NCI-H446 treated with DMSO at 0.1 percent for 48 hours (cell line): ENCODE results near the gene DBX1.
"Not testable (repeated sequence)": the region's sequence is repeated elsewhere in the genome, so short reads cannot be mapped to it uniquely, and the experiment has no call there.

ENCODE experiments used
- DNase-seq: peaks from one replicate; lab custom pipeline; 2025; lab: John Stamatoyannopoulos, UW

The DBX1 gene, protein sequence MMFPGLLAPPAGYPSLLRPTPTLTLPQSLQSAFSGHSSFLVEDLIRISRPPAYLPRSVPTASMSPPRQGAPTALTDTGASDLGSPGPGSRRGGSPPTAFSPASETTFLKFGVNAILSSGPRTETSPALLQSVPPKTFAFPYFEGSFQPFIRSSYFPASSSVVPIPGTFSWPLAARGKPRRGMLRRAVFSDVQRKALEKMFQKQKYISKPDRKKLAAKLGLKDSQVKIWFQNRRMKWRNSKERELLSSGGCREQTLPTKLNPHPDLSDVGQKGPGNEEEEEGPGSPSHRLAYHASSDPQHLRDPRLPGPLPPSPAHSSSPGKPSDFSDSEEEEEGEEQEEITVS

DNA sequence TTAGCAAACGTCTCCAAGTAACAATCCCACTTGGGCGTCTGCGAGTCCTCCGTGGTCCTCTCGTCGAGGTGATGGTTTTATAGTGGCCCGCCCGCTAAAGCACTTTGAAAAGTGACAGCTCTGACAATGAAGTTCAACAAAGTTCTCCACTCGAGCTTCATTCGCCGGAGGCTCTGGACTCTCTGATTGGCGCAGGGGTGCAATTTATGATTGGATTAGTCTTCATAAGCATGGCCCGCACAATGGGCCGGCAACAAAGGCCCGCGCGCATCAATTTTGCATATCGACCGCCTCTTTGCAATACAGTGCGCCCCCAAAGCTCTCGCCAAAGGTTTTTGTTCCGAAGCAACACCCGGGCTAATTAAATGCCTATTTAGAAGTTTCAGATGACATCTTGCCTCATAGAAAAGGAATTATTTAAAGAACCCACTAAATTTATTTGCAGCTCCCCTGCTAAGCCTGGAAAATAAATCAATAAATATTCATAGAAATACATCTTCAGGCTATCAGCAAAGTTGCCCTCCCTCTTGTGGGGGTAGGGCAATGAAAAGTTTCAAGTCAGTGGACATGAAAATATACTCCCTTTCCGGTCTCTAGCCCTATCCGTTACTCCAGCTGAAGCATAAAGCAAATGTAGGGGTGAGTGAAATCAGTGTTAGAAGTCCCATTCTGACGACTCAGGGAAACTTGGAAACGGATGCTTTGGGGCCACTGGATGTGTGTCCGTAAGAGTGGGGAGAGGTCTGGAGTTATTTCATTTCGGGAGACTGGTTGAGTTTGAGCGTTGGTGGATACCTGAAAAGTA is at the start of gene DBX1:
TSS of gene DBX1 (minus strand) at position 51 of the 805 bp plus-strand sequence. CDS start 151 bp downstream, outside the sequence.
- no peak for DNase-seq

DNA sequence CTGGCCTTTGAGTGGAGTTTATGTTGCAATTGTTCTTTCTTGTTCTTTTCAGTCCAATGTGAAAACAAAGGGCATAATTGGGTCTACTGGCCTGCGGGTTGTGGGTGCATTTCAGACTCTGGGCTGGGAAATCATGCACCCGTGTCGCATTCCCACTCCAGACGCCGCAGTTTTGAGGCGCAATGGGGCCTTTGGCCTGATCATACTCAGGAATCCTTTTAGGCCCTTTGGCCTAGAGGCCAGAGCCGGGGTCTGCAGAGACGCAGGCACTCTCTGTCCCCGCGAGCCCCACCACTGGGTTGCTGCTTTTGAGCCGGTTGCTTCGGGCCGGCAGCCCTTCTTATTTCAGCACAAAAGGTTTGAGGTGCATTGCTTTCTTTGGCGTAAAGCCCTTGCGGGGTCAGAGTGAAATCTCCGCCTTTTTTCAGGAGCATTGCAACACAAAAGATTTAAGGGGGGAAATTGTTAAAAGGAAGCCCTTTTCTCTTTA is 48.4 kb upstream of the DBX1 start:
- DNase-seq = no peak

DNA sequence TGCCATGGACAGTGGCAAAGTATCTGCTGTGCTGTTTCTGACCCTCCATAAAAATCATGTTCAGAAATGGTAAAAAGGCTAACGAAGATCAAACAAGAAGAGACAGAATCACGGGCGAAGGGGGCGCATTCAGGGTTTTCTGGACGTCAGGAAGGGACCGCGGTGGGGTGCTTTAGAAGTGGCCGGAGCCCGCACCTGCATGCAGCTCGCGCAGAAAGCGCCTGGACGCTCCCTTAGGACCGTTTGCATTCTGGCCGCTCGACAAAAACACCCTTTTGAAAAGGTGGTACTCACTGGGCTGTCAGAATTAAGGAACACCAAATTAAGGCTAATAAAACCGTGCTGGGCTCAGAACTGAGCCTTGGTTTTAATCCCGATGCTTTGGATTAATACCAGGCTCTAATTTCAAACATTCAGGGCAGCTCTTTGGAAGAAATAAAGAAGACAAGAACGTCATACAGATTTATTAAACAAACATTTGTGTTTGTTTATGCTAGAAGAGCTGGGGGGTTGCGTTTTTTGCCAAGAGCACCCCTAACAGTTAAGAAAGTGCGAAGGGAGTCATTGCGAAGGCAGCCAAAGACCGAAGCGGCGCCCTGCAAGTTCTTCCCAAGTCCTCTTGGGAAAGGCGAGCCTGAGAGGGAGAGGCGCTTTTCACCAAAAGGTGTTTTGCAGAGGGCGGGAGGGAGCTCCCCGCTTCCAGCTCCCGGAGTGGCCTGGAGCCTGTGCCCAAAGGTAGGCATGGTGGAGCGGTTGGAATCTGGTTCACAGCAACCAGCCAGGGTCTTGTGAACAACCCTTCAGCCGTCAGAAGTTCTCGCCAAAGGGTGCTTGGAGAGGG is 47.7 kb upstream of the DBX1 start:
- no peak for DNase-seq

DNA sequence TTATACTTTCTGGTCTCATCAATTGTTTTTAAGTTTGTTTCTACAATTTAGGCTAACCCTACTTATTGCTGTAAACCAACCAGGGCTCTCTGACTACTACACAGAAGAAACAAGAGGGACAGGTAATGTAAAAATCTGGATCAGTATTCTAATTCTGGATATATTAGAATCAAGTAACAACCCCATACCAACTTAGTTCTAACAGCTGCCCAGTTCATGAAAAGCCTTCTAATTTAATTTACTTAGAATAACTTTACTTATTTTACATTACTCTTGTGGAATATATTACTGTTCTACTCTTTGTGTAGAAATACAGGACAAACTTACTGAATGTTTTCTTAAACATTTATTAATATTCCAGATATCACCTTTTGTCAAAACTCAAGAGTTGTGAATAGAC is 45.5 kb upstream of the DBX1 start:
- no peak for DNase-seq

DNA sequence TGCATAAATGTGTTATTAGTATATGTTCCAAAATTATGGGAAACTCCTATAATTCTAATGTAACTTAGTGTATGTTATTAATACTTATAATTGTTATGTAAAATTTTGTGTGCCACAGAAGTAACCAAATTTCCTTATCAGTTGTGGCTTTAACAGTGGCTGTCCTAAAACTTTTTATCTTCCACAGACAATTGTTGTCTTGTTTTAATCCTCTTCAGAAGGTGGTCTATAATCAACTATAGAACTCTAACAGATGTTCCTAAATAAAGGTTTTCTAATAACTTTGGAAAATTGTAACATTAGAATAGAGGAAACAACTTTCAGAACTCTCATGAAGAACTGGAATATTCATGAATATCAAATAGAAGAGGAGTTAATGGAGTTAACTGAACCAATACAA is 44.4 kb upstream of the DBX1 start:
- DNase-seq = no peak

DNA sequence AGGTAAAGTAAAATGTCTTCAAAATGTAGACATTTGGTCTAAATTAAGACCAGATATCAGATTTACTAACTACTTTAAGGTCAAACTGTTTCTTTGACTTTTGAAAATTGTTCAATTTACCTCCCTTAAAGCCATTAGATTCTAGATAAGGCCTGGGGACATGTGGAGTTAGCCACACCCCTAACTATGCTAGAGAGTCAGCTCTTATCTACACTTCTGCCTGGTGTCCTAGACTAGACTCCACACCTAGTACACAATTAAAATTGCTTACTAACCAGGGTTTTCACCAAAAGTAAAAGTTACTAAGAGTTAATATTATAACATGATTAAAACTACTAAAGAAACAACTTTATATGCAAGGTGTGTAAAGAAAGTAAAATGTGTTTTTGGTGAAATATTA is 43.6 kb upstream of the DBX1 start:
- DNase-seq = no peak

DNA sequence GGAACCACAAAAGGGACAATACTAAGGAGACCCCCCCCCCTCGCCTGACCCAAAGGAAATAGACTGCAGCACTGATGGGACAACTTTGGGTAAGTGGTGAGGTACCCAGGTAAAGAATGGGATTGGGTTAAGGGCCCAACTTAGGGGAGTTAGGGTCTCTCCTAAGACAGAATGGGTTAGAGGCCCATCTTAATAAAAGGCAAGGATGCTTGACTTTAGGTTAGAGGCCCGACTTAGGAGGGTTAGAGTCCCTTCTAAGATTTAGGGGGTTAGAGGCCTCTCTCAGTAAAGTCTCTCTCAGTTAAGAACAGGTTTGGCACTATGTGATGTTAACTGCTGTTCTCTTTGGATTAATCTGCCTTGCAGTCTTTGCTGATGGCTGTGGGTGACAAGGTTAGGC is 41.0 kb upstream of the DBX1 start:
- no peak for DNase-seq

DNA sequence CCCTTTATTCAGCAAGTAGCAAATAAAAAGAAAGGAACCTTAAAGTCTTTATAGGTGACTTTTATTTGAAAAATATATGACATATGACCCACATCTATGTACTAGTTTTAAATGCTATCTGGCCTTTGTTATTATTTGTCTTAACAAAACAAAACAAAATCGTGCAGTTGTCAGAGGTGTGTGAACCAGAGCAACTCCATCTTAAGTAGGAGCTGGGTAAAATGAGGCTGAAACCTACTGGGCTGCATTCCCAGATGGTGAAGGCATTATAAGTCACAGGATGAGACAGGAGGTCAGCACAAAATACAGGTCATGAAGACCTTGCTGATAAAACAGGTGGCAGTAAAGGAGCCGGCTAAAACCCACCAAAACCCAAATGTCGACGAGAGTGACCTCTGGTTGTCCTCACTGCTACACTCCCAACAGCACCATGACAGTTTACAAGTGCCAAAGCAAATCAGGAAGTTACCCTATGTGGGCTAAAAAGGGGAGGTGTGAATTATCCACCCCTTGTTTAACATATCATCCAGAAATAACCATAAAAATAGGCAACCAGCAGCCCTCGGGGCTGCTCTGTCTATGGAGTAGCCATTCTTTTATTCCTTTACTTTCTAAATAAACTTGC is 40.2 kb upstream of the DBX1 start:
- not testable (repeated sequence) for DNase-seq

DNA sequence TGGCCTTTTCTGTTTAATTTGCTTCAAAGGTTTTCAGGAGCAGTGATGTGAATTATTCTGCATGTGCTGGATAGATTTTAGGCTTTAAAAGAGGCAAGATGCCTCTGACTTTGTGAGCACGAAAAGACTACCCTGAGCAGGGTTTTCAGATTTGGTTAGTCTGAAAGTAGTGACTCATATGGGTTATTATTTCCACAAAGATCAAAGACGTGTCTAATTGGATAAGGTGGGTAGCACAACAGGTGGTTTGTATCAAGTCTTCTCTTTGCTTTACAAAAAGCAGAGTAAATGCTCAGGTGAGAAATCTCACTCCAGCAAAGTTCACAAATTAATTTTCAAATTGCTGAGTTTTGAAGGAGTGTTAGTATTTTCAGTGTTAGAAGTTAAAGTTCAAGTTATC is 37.6 kb upstream of the DBX1 start:
- DNase-seq = no peak

DNA sequence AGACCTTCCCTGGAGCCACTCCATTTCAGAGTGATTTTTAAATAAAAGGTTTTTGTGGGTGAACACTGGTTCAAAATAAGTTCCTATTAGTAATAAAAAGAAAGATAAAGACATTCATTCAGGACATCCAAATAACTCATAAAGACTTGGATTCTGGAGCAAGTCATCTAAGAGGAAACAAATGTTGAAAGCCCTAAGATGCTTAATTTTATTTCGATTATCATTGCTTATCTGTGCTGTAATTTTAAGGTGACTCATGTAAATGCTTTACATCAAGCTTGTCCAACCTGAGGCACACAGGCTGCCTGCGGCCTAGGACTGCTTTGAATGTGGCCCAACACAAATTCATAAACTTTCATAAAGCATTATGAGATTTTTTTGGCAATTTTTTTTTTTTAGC is 34.2 kb upstream of the DBX1 start:
- no peak for DNase-seq

DNA sequence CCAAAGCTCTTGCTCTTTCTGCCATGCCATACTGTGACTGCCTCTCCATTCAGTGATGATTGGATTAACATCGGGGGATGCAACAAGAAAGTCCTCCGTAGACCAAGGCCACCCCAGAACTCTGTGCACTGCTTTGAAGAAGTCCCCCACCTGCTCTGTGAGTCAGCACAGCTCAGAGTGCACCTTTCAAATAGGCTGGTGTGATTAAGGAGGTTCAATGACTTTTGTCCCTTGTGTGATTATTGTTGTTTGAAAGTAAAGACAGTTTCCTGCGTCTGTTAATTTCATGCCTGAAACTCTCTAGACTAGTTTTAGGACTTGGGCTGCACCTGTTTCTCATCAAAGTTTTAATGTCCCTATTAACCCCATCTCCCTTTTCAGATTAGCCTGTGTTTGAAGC is 33.0 kb upstream of the DBX1 start:
- DNase-seq = no peak

DNA sequence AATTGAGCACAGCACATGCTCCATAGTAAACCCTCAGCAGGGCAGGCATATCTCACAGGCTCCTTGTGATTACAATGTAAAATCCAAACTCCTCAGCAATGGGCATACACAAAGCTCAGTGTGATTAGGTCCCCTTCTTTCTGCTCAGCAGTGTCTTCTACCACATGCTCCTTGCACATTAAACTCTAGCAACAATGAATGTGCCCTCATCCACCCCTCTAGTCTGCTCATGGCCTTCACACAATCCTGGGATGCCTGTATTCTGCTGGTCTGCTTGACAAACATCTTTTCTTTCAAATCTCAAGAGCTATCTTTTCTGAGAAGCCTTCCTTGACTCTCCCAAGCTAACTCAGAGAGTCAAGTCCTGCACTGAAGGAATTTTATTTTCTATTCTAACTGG is 32.4 kb upstream of the DBX1 start:
- no peak for DNase-seq

DNA sequence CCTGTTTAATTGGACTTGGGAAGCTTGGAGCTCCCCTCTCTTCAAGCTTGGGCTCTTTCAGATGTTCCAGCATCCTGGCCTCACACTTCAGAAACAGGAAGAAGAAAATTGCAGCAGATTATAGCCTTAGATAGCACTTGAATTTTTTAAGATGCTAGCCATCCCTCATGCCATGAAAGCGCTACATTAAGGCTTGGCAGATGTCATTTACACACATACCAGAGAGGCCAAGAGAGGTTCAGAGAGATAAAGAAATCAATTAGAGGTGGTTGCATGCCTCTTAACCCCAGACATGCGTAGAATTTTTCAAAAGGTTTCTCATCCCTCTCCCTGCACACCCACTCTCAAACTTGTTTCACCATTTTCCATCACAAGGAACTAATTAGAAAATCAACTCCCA is 31.9 kb upstream of the DBX1 start:
- no peak for DNase-seq

DNA sequence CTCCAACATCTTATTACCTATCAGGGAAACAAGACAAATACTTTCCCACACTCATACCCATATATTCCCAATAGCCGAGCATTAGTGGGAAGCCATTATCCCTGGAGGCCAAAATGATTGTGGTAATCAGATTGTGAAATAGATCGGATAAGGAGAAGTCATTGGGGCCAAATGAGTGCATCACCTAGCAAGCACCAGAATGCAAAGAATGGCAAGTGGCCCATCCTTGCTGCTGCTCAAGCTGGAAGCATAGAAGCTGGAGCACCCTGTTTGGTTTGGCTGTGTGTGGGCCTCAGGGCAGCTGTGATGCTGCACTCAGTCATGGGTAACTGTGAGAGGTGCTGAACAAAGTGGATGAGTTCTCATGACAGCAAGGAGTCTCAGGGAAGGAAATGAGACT is 18.7 kb upstream of the DBX1 start:
- DNase-seq = no peak

DNA sequence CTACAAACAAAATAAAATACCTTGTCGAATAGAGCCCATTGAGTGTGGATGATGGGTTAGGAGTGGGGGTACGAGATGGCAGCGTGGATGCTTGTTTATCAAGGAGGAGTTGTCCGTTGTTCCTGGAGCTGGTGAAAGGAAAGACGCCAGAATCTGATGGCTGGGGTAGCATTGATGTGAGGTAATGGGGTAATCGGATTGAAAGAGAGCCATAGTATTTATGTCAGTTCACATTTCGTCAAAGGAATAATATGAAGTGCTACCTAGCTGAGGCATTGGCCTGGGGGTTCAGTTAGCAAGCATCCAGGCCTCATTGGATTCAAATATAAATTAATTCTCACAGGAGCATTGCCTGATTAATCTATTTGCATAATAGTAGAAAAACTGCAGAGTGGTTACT is 16.9 kb upstream of the DBX1 start:
- DNase-seq = no peak

DNA sequence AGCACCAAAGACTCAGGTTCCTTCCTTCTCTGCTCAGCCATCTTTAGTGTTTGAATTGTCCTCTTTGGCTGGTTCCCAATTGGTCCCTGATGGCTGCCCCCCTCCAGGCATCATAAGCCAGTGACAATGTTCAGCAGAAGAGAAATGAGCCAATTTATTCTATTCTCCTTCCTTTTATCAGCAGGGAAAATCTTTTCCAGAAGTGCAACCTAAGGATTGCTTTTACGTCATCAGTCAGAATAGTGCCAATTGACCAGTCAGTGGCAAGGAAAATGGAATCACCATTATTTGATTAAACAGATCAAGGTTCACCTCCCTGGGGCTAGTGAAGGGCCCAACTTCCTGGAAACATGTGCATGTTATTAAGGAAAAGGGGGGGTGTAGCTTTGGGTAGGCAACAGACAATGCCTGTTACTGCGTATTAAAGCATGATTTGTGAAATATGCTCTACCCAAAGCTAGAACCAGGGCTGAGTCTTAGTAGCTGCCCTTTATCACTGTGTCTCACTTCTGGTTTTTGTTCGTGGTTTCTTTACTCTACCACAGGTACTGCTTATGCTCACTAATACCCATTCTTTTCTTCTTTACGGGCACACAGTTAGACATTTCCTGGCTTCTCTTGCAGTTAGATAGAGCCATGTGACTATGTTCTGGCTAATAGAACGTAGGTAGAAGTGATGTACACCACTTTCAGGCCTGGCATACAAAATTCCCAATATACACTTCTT is 12.6 kb upstream of the DBX1 start:
- DNase-seq = no peak

DNA sequence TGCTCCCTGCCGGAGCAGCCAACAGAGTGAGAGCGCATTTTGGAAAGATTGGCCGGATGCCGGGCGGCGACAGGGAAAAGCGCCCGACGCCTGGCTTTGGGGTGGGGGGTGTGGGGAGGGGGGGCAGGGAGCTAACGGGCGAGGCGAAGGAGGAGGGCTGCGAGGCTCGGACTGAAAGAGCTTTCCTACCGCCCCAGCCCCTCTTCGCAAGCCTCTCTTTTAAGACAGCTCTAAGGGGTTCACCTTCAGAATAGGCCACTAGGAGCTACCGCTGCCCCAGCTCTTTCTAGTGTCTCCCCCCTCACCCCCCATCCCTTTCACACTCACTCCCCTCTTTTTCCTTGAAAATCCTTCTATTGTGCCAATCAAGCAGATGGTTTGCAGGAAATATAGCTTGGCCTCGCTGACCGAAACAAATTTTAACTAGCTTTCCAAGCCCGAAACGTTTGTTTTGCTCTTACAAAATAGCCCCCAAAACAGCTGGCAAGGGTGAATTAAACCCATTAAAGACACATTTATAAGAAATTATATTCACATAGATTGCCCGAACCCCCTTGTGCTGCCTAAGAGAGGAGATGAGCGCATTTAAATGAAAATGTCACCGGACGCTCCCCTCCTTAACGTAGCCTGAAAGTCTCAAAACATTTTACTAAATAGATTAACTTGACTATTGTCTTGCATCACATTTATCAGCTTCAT is 3.7 kb upstream of the DBX1 start:
- no peak for DNase-seq

DNA sequence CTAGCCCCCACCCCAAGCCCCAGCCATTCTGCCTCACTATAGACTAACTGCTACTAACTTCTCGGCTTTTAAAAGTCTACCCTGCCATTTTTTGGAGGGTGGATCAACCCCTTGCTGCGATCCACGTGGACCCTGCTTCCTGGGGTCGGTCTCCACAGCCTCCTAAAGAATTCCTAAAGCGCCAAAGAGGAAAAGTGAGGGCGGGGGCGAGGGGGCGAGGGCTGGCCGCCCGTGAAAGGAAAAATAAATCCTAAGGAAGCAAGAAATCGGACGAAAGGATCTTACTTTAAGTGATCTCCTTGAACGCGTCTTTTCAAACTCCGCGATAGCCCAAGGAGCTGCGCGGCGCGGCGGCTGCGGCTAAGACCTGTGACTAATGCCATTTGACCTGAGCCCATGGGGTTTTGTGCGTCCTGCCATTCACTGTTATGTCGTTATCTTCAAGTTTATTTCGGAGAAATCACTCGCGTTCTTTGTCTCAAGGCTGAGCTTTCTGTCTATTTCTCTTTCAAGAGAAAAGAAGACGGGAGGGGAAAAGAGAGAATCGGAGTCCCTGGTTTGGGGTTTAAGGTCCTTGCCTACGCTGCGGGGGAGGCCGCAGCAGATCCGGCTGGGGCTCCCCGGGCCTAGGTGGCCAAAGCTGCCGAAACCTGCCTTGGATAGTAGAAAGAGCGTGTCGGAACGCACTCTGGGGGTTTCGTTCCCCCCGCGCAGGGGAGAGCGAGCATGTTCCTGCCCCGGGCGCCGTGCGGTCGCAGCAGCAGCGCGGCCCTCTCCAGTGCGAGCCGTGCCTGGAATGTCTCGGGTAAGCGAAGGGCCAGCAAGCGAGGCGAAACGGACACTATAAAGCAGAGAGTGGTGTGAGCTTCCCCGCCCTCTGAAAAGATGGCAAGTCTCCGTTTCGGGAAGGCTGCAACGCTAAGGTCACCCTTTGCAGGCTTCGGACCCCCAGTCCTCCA is 2.8 kb upstream of the DBX1 start:
- DNase-seq = no peak

DNA sequence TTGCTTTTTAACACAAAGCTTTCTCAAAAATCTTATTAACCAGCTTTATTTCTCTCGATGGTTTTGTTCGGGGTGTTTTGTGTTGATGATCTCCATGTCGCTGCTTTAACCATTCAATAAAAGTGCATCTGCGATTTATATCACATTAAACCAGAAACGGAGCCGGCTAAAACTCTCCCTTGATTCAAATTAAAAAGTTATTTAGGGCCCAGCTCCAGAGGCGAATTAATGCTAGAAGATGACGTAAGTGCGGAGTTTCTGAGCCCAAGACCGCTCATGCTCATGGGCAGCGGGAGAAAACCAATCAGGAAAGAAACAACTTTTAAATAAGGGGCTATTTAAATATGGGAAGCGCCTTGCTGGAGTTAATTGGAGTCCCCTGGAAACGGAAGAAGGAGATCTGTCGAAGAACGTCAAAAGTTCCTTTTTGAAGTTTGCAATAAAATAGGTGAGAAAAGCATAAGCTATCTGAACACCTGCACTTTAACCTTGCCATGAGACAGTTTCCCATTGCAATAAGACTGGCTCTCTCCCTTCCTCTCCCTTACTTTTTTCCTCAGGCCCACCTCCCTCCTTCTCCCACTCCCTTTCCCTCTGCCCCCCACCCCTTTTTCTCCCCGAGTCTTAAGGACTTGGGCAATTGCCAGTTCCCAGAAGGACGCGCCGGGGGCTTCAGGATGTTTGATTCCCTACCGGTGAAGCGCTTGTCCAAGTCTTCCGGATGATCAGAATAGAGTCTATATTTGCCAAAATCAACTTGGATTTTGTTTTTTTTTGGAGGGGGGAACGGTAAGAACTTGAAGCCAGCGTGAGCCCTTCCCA is 1.9 kb upstream of the DBX1 start:
- DNase-seq = no peak
